Placental pericyte (primary cell): ENCODE data around the gene OR6B3. TPM values are rescaled to one million over a fixed set of nuclear protein-coding genes. Genes with fewer than 3 reads are reported as not detected.

ENCODE experiments used
- total RNA-seq: library from RNA; depleted of rRNA; stranded (reverse); fragments of >200 nt; gene quantifications from 2 replicates; pipeline ENCODE4 v1.2.3, GENCODE V29; 2012

OR6B3 gene
- not detected in 2 replicates for total RNA-seq

GRCh38 chr2:240053173-240054155 lies at the start of gene OR6B3:
Gene OR6B3 (minus strand): TSS chr2:240053521.

GRCh38 chr2:240030379-240031094 lies 22.8 kb downstream of the OR6B3 start, which contains the start of gene OR6B2:
Gene OR6B2 (minus strand): TSS chr2:240030429. CDS start chr2:240030429, 0 bp downstream.

Other genes starting within 250 kb of the OR6B3 start
- gene NDUFA10, start 28.2 kb downstream of the OR6B3 start, total RNA-seq: 71.7 and 120 TPM in 2 replicates
- gene OR6B2, start 23.1 kb downstream of the OR6B3 start, total RNA-seq: not detected in 2 replicates
- gene COPS9, start 82.8 kb upstream of the OR6B3 start, total RNA-seq: 33.9 and 41.4 TPM in 2 replicates
- not detected in 2 replicates for gene OTOS, start 87.1 kb upstream of the OR6B3 start, total RNA-seq